Natural killer cell (primary cell): ENCODE measurements around the gene C10orf120. TPM values are rescaled to one million over a fixed set of nuclear protein-coding genes. Genes with fewer than 3 reads are reported as not detected.

ENCODE experiments used
- ATAC-seq, 3 donors: fragments of 150-1000 bp in 2 of 3; fragments of 200-7000 bp in 1 of 3; cut with Tn5 transposase; 1 replicate in 1 of 3; 2 replicates in 2 of 3; pipeline ENCODE4 v1.10.0; 2021; ENCODE audit warnings: mild to moderate bottlenecking in 2 of 3, moderate library complexity in 2 of 3
- DNase-seq, 2 donors: peaks; one replicate each; pipeline versions ENCODE4 v3.0.0 to v3.0.0-alpha.2; 2013 to 2021; ENCODE audit warnings: mixed read lengths in 1 of 2
- H3K27ac ChIP-seq: one replicate; pipeline ENCODE4 v1.5.1; 2013; ENCODE audit warnings: mild to moderate bottlenecking, low read length
- H3K27me3 ChIP-seq: one replicate; pipeline ENCODE4 v1.6.1; 2013; ENCODE audit warnings: low read length; ENCODE audit not compliant: control insufficient read depth, insufficient read depth
- H3K36me3 ChIP-seq: one replicate; pipeline ENCODE4 v1.6.1; 2013; ENCODE audit warnings: low read length; ENCODE audit not compliant: control insufficient read depth, insufficient read depth
- H3K4me1 ChIP-seq: one replicate; pipeline ENCODE4 v1.6.1; 2013; ENCODE audit warnings: low read length; ENCODE audit not compliant: control insufficient read depth, insufficient read depth
- H3K4me3 ChIP-seq: one replicate; pipeline ENCODE4 v1.5.1; 2013; ENCODE audit warnings: low read length
- H3K9me3 ChIP-seq: one replicate; pipeline ENCODE4 v1.6.1; 2013; ENCODE audit warnings: low read length; ENCODE audit not compliant: control insufficient read depth, insufficient read depth
- H3K27ac Mint-ChIP-seq, 2 donors: one replicate each; pipeline ENCODE4 v1.8.0; 2022; ENCODE audit warnings: mild to moderate bottlenecking in 2 of 2, mixed read lengths in 2 of 2, moderate library complexity in 1 of 2
- H3K27me3 Mint-ChIP-seq, 2 donors: one replicate each; pipeline ENCODE4 v1.8.0; 2022; ENCODE audit warnings: low read depth in 2 of 2, mixed read lengths in 2 of 2
- H3K36me3 Mint-ChIP-seq: one replicate; pipeline ENCODE4 v1.8.0; 2022; ENCODE audit warnings: mixed read lengths
- H3K4me1 Mint-ChIP-seq, 2 donors: one replicate each; pipeline ENCODE4 v1.8.0; 2022; ENCODE audit warnings: mixed read lengths in 2 of 2
- H3K4me3 Mint-ChIP-seq: one replicate; pipeline ENCODE4 v1.8.0; 2022; ENCODE audit warnings: mild to moderate bottlenecking, moderate library complexity, mixed read lengths
- H3K9me3 Mint-ChIP-seq, 2 donors: one replicate each; pipeline ENCODE4 v1.8.0; 2022; ENCODE audit warnings: mixed read lengths in 2 of 2
- CTCF ChIP-seq: fragments of 200-600 bp; IDR thresholded peaks from one replicate; pipeline ENCODE4 v1.8.0; 2022; ENCODE audit warnings: antibody characterized with exemption
- whole genome bisulfite sequencing: methylation state at CpG from one replicate; pipeline ENCODE4 v1.1.7; 2013; ENCODE audit warnings: missing lambda C conversion rate; ENCODE audit not compliant: insufficient coverage; 5-methylcytosine and 5-hydroxymethylcytosine counted together
- intact Hi-C: fragments of 100-400 bp; cut with micrococcal nuclease; formaldehyde crosslinking; loops from one replicate; pipeline ENCODE4 v1.14.2; 2022
- total RNA-seq, 4 donors: library from RNA; stranded (reverse); fragments of 120-200 nt in 1 of 4; gene quantifications; one replicate each; pipeline versions ENCODE4 v1.2.3 to v1.2.4, GENCODE V29; 2013 to 2022

Gene C10orf120
- total RNA-seq, 3 donors from 2014 or later (not counting 1 experiment from before 2014, with no cell fraction given), result not detected

- Mint-ChIP-seq H3K36me3 (no peaks in the 10 kb centered on the region), H3K4me1 (no peaks in the 10 kb centered on the region), H3K9me3 (no peaks in the 10 kb centered on the region), H3K4me3 (no peak overlapping the region), H3K27me3 (no peaks in the 10 kb centered on the region), H3K27ac (no peak overlapping the region)
- ATAC-seq (no peak), DNase-seq (no peak)
- no peak overlapping the region for H3K27ac ChIP-seq
- H3K4me1 ChIP-seq, result no peaks in the 10 kb centered on the region
- H3K9me3 ChIP-seq, result no peaks in the 10 kb centered on the region
- TF ChIP-seq CTCF, result no peak
- H3K4me3 ChIP-seq, result no peak overlapping the region
- intact Hi-C loops, result no loop called here
- H3K27me3 ChIP-seq, result no peaks in the 10 kb centered on the region
- H3K36me3 ChIP-seq, result no peaks in the 10 kb centered on the region
- WGBS, result 92% methylated on average over 1 of the region's 1 CpG
Measured at GRCh38 chr10:122725006-122725405, 25.4 kb upstream of the C10orf120 start.

- Histone ChIP-seq H3K4me3 (no peak overlapping the region), H3K4me1 (no peaks in the 10 kb centered on the region), H3K27ac (no peak overlapping the region), H3K27me3 (no peaks in the 10 kb centered on the region), H3K9me3 (no peaks in the 10 kb centered on the region), H3K36me3 (no peaks in the 10 kb centered on the region)
- intact Hi-C loops, result no loop called here
- Mint-ChIP-seq H3K27ac (no peak overlapping the region), H3K36me3 (no peaks in the 10 kb centered on the region), H3K4me1 (no peaks in the 10 kb centered on the region), H3K9me3 (no peaks in the 10 kb centered on the region), H3K4me3 (no peak overlapping the region), H3K27me3 (peaks cover 3 to 24% of the 10 kb centered on the region in 2 donors)
- no peak for TF ChIP-seq CTCF
- DNase-seq (no peak), ATAC-seq (no peak)
- 89% methylated on average over 3 of the region's 3 CpGs for WGBS
Measured at GRCh38 chr10:122721111-122721510, 21.5 kb upstream of the C10orf120 start.

- H3K4me3 Mint-ChIP-seq, result no peak overlapping the region
- Histone ChIP-seq H3K4me1 (no peaks in the 10 kb centered on the region), H3K27ac (no peak overlapping the region), H3K4me3 (no peak overlapping the region), H3K36me3 (no peaks in the 10 kb centered on the region), H3K27me3 (peaks cover 4% of the 10 kb centered on the region), H3K9me3 (no peaks in the 10 kb centered on the region)
- intact Hi-C loops, result no loop called here
- no peaks in the 10 kb centered on the region for H3K4me1 Mint-ChIP-seq
- peaks cover 3 to 28% of the 10 kb centered on the region in 2 donors for H3K27me3 Mint-ChIP-seq
- H3K9me3 Mint-ChIP-seq, result no peaks in the 10 kb centered on the region
- ATAC-seq (no peak), DNase-seq (no peak)
- 84% methylated on average over 2 of the region's 2 CpGs for WGBS
- no peaks in the 10 kb centered on the region for H3K36me3 Mint-ChIP-seq
- no peak overlapping the region for H3K27ac Mint-ChIP-seq
- TF ChIP-seq CTCF, result no peak
Measured at GRCh38 chr10:122716025-122716424, 16.4 kb upstream of the C10orf120 start.

GRCh38 chr10:122715576-122715975 is 15.9 kb upstream of the C10orf120 start:
- DNase-seq (no peak), ATAC-seq (no peak)
- H3K27me3 Mint-ChIP-seq, result peaks cover 3 to 28% of the 10 kb centered on the region in 2 donors
- intact Hi-C loops, result no loop called here
- no peaks in the 10 kb centered on the region for H3K9me3 Mint-ChIP-seq
- no peak overlapping the region for H3K27ac Mint-ChIP-seq
- Histone ChIP-seq H3K36me3 (no peaks in the 10 kb centered on the region), H3K4me3 (no peak overlapping the region), H3K4me1 (no peaks in the 10 kb centered on the region), H3K27ac (no peak overlapping the region), H3K27me3 (peaks cover 4% of the 10 kb centered on the region), H3K9me3 (no peaks in the 10 kb centered on the region)
- H3K36me3 Mint-ChIP-seq, result no peaks in the 10 kb centered on the region
- WGBS, result 74% methylated on average over 8 of the region's 9 CpGs
- H3K4me1 Mint-ChIP-seq, result no peaks in the 10 kb centered on the region
- TF ChIP-seq CTCF, result no peak
- H3K4me3 Mint-ChIP-seq, result no peak overlapping the region
